Cardiac septum (tissue), 1 donor: Measurements from ENCODE around the gene GJC1. TPM values are rescaled to one million over a fixed set of nuclear protein-coding genes. Genes with fewer than 3 reads are reported as not detected.

ENCODE experiments used
- DNase-seq: peaks from one replicate; pipeline ENCODE4 v3.0.0-alpha.2; 2020; ENCODE audit warnings: low spot score
- intact Hi-C: fragments of 100-400 bp; cut with DNase I; formaldehyde crosslinking; loops from one replicate; pipeline ENCODE4 v1.14.0; 2022
- total RNA-seq: library from RNA; stranded (reverse); fragmentation: NEBNext Ultra II Directional; extraction: Animal tissue kit (Norgen Biotek cat#: 25700); gene quantifications from one replicate; pipeline ENCODE4 v1.2.1, GENCODE V29; 2021
- donor health status: DM: no; HTN: no; CAD: no.

Gene GJC1
- total RNA-seq, 1 donor from 2014 or later = 32.0 TPM

DNA sequence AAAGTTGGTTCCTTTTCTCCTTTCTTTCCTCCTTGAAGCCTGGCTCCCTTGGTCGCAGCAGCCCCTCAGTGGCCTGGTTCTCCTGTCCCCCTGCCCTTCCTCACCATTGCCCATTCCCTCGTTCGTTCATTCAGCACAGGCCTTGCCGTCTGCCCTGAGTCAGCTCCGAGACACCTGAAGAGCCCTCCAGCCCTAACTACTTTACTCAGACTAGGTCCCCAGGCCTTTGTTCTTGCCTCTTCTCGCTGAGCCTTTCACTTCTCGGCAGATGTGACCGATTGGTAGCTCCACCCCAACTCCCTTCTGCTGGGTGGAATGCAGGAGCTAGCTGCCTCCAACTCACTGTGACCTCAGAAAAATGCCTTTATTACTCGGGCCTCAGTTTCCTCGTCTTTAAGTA is 78.3 kb downstream of the GJC1 start:
- intact Hi-C loops = no loop called here
- no peak for DNase-seq

DNA sequence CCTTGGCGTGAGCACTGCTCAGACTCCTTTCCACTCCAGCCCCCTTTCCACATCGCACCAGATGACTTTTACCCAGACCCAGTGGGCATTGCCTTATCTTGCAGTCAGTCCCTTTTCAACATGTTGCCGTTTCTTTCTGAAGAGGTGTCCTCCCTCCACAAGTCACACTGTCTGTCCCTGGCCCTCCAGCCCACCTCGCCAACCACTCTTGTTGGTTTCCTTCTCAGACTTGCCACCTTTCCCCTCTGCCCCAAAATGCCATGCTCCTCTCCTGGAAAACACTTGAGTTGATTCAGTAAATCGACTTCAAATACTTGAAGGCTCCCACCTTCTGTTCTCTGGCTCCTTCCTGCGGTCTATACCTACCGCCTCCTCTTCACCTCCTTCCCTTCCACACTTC is 78.8 kb downstream of the GJC1 start:
- intact Hi-C loops = no loop called here
- DNase-seq = no peak

DNA sequence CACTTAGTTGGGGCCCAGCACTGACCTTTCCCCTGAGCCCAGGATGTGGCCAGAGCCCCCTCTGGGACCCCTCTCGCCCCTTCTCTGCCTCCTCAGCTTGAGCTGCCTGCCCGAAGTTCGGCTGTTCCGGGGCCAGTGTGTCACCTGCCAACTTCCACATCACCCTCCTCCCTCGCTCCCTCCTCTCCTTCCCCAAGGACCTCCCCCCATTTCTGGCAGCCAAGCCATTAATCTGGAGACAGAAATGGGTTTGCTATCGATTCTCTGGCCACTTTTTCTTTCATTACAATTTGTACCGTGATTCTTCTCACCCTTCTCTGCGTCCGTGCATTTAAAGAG is 80.1 kb downstream of the GJC1 start:
- DNase-seq = no peak
- intact Hi-C loops = no loop called here

DNA sequence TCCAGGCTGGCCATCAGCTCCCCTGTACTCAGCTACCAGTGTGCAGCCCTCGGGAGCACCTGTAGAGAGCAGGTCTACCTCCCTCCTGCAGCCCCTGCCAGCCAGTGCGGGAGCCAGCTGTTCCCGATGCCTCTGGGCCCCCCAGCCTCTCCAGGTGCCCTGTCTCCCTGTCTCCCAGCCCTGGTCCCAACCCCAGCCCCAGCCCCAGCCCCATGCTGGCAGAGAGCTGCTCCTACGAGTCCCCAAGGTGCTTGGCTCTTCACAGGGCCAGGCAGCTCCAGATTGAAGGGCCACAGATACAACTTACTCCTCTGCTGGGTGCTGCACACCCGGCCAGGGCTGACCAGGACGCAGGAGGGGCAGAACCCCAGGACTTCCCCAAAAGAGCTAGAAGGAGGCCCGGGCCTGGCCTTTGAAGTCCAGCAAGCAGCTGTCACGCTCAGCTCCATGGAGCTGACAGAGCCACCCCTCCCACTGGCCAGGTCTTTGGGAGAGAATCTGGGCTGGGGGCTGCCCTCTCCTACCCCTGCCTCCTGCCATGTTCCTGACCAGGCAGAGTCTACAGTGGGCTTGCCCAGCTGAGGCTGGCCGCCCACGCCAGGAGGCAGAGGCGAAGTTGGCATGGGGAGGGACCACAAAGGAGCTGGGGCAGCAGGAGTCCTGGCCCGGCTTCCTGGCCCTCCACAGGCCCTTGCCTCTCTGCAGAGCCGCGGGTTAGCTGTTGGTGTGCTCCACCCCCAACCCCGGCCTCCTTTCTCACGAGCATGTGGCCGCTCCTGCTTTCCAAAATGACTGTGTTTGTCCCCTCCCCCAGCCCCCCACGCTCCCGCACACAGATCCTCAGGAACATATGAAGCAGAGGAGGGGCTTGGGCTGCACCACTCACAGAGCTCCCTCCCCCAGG is 80.8 kb downstream of the GJC1 start:
- no peak for DNase-seq
- intact Hi-C loops = no loop called here

Other genes starting within 250 kb of the GJC1 start
- gene MEIOC, start 173.8 kb downstream of the GJC1 start, total RNA-seq = not detected
- 25.5 TPM for gene CCDC43, start 140.5 kb downstream of the GJC1 start, total RNA-seq
- 5.9 TPM for gene DBF4B, start 121.6 kb downstream of the GJC1 start, total RNA-seq
- 1.00 TPM for gene ADAM11, start 71.3 kb downstream of the GJC1 start, total RNA-seq
- 10.3 TPM for gene HIGD1B, start 17.6 kb upstream of the GJC1 start, total RNA-seq
- 62.0 TPM for gene EFTUD2, start 69.2 kb upstream of the GJC1 start, total RNA-seq
- gene GFAP, start 85.2 kb upstream of the GJC1 start, total RNA-seq = 7.0 TPM
- 0.13 TPM for gene KIF18B, start 117.5 kb upstream of the GJC1 start, total RNA-seq
- gene C1QL1, start 138.0 kb upstream of the GJC1 start, total RNA-seq = 0.97 TPM
- gene DCAKD, start 221.3 kb upstream of the GJC1 start, total RNA-seq = 32.1 TPM
- 74.8 TPM for gene NMT1, start 231.0 kb upstream of the GJC1 start, total RNA-seq